B cell (primary cell): ENCODE results near the gene NHS.

Source experiments
- EZH2 ChIP-seq: IDR thresholded peaks from 2 replicates; pipeline ENCODE4 v1.6.1; 2012; ENCODE audit warnings: borderline replicate concordance, low read depth, mild to moderate bottlenecking, moderate library complexity, low read length; ENCODE audit not compliant: insufficient read depth, poor library complexity, severe bottlenecking
- TF ChIP-seq, protein P1 (sequence below): fragments of 200-600 bp; IDR thresholded peaks from one replicate; pipeline ENCODE4 v1.8.0; 2022; ENCODE audit warnings: antibody characterized with exemption, mild to moderate bottlenecking

GRCh38 chrX:17553961-17554482 is 179.0 kb downstream of the NHS start:
- TF ChIP-seq, protein P1, sequence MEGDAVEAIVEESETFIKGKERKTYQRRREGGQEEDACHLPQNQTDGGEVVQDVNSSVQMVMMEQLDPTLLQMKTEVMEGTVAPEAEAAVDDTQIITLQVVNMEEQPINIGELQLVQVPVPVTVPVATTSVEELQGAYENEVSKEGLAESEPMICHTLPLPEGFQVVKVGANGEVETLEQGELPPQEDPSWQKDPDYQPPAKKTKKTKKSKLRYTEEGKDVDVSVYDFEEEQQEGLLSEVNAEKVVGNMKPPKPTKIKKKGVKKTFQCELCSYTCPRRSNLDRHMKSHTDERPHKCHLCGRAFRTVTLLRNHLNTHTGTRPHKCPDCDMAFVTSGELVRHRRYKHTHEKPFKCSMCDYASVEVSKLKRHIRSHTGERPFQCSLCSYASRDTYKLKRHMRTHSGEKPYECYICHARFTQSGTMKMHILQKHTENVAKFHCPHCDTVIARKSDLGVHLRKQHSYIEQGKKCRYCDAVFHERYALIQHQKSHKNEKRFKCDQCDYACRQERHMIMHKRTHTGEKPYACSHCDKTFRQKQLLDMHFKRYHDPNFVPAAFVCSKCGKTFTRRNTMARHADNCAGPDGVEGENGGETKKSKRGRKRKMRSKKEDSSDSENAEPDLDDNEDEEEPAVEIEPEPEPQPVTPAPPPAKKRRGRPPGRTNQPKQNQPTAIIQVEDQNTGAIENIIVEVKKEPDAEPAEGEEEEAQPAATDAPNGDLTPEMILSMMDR: no peak
- no peak for TF ChIP-seq EZH2
